Gastroesophageal sphincter (tissue), 3 donors: Measurements from ENCODE around the gene CXCR5.

ENCODE experiments used
- CTCF ChIP-seq, 4 experiments: fragments of 200-600 bp in 2 of 4; fragments of 450-650 bp in 2 of 4; sonication (generic) in 1 of 4; IDR thresholded peaks; one replicate each; pipeline ENCODE4 v1.5.1; 2017 to 2019; ENCODE audit warnings: antibody characterized with exemption in 4 of 4, mild to moderate bottlenecking in 2 of 4, moderate library complexity in 2 of 4
- EP300 ChIP-seq: sonication (generic); formaldehyde crosslinking; IDR thresholded peaks from one replicate; pipeline ENCODE4 v1.6.1; 2017; ENCODE audit warnings: antibody characterized with exemption, mild to moderate bottlenecking
- POLR2A ChIP-seq, 2 donors: fragments of 450-650 bp; IDR thresholded peaks; one replicate each; pipeline ENCODE4 v1.6.1; 2017; ENCODE audit warnings: antibody characterized with exemption in 2 of 2, mild to moderate bottlenecking in 2 of 2, moderate library complexity in 1 of 2
- POLR2AphosphoS5 ChIP-seq: sonication (generic); formaldehyde crosslinking; IDR thresholded peaks from one replicate; pipeline ENCODE4 v1.6.1; 2017; ENCODE audit warnings: antibody characterized with exemption

- TF ChIP-seq POLR2A (IDR thresholded peaks at IDR 0.05) (no peak), CTCF (IDR thresholded peaks at IDR 0.05) (no peak), POLR2AphosphoS5 (no peak), EP300 (no peak)
These were observed 56.4 kb downstream of the CXCR5 start for GRCh38 chr11:118939953-118940598.
